ENCODE data around the gene LYPLAL1. TPM values are rescaled to one million over a fixed set of nuclear protein-coding genes. Genes with fewer than 3 reads are reported as not detected.

LYPLAL1 gene
- total RNA-seq, 1 donor from 2014 or later, result 85.8 TPM

- DNase-seq, result no peak
- Histone ChIP-seq H3K4me1 (no peaks in the 10 kb centered on the region), H3K4me3 (no peak overlapping the region), H3K27me3 (ENCODE audit: low read depth) (no peaks in the 10 kb centered on the region), H3K9me3 (replicated peaks) (peaks cover 36% of the 10 kb centered on the region), H3K36me3 (peaks cover 10% of the 10 kb centered on the region), H3K27ac (replicated peaks) (no peak overlapping the region)
- TF ChIP-seq CTCF (IDR thresholded peaks at IDR 0.05; ENCODE audit: borderline replicate concordance), result no peak
- intact Hi-C loops (cut with micrococcal nuclease), result no loop called here
Measured at GRCh38 chr1:219257751-219258150, 84.1 kb downstream of the LYPLAL1 start.

GRCh38 chr1:219261454-219261853 is 87.8 kb downstream of the LYPLAL1 start:
- no peaks in the 10 kb centered on the region for H3K27me3 ChIP-seq (ENCODE audit: low read depth)
- intact Hi-C loops (cut with micrococcal nuclease), result no loop called here
- no peak overlapping the region for H3K27ac ChIP-seq (replicated peaks)
- DNase-seq, result no peak
- H3K4me3 ChIP-seq, result no peak overlapping the region
- H3K4me1 ChIP-seq, result no peaks in the 10 kb centered on the region
- H3K9me3 ChIP-seq (replicated peaks), result peaks cover 29% of the 10 kb centered on the region
- H3K36me3 ChIP-seq, result peaks cover 10% of the 10 kb centered on the region
- no peak for TF ChIP-seq CTCF (IDR thresholded peaks at IDR 0.05; ENCODE audit: borderline replicate concordance)

Data from left ventricle myocardium inferior (tissue), 1 donor.